Inferior parietal cortex (tissue), 1 donor: ENCODE results near the gene FBL.
"Not testable (repeated sequence)": the region's sequence is repeated elsewhere in the genome, so short reads cannot be mapped to it uniquely, and the experiment has no call there.

Source experiments
- DNase-seq: peaks from one replicate; pipeline ENCODE4 v3.0.0-alpha.2; 2016; ENCODE audit errors: extremely low spot score

The FBL gene

GRCh38 chr19:39824143-39825092 is 21.8 kb downstream of the FBL start:
- DNase-seq, result peak; percentile 94

GRCh38 chr19:39823686-39824085 is 22.5 kb downstream of the FBL start:
- DNase-seq, result no peak

DNA sequence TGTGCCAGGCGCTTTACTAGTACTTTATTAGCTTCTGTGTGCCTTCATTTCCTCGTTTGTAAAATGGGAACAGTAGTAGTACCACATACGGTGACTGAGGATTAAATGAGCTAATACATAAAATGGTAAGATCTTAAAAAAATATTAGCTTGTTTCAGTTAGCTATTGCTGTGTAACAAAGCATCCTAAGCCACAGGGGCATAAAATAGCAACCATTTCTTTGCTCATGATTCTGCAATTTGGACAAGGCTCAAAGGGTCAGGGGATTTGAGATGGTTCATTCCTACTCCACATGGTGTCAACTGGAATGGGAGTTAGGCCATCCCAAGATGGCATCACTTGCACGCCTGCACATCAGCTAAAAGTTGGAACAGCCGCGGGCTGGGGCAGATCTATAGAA is 25.5 kb downstream of the FBL start:
- DNase-seq, result no peak

DNA sequence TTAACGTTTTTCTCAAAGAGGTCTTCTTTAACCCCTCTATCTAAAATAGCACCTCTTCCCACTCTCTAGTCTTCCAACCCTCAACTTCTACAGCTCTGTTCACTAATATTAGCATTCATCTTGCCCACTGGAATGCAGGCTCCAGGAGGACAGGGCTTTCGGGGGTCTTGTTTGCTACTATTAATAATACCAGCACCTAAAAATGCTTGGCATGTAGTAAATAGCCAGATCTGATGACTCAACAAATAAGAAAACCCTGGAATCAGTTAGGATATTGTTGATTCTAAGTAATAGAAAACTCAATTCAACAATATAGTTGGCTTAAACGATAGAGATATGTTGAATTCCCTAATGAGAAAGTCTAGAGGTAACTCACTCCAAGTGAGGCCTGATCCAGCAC is 26.4 kb downstream of the FBL start:
- DNase-seq, result no peak

- DNase-seq, result no peak
Observed at GRCh38 chr19:39818626-39819097, 27.5 kb downstream of the FBL start.

DNA sequence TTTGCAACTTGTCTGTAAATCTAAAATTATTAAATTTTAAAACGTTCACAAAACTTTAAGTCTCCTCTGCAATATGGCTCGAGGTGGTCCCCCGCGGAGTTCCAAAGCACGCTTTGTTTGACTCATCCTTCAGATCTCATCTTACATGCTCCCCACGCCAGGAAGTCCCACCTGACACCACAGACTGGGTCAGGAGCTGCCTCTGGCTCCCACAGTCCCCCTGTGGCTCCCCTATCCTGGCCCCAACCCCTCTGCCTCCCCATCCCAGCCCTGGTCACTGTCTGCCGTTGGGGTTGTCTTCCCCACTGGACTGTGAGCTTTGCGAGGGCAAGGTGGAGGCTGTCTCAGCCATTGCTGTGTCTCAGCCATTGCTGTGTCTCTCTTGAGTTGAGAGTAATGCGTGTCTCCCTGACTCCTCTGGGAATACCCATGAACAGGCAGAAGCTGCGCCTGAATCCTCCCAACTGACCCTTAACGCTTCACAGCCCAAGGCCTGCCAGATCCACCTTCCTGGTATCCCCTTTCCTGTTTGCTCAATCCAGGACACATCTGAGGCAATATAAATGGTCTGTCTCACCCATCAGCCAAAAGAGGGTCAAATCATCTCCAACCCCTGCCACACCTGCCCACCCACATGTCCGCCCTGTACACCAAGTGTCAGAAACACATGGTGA is 28.2 kb downstream of the FBL start:
- DNase-seq, result no peak

GRCh38 chr19:39816287-39817048 is 29.7 kb downstream of the FBL start:
- DNase-seq, result no peak

- DNase-seq, result no peak
Observed at GRCh38 chr19:39814595-39814994, 31.6 kb downstream of the FBL start.

DNA sequence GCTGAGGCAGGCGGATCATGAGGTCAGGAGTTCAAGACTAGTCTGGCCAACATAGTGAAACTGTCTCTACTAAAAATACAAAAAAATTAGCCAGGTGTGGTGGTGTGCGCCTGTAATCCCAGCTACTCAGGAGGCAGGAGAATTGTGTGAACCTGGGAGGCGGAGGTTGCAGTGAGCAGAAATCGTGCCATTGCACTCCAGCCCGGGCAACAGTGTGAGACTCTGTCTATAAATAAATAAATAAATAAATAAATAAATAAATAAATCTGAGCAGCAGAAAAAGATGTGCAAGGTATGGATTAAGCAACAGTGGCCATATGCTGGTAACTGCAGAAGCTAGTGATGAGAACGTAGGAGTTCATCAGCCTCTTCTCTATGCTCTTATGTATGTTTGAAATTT is 32.1 kb downstream of the FBL start:
- DNase-seq, result not testable (repeated sequence)

DNA sequence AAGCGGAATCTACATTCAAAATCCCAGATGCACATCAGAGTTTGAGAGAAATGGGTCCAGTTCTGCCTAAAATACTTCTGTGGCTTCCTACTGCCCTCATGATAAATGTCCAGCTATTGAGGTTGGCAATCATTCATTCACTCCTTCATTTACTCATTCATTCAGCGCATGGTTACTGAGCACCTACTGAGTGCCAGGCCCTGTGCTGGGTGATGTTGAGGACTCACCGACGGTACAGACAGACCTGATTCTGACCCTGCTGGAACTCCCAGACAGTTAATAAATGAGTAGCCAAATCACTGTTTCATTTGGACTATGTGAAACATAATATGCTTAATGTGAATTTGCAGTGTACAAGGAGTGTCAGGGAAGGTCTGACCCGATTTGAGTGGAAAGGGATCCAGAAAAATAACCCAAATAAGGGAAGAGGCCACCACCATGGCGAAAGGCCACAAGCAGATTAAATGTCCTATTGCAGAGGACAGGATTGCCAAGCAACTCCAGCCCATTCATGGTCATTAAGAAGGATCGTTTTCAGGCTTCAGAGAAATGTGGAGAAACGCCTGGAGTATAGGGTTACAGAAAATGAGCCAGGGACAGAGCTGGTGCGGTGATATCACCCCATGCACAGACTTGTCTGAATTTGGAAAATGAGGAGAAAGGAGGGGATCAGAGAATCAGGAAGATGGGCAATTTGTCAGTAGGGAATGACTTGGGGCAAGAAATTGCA is 32.8 kb downstream of the FBL start:
- DNase-seq, result no peak

- DNase-seq, result no peak
Observed at GRCh38 chr19:39811064-39811463, 35.1 kb downstream of the FBL start.

- no peak for DNase-seq
Observed at GRCh38 chr19:39810424-39810823, 35.8 kb downstream of the FBL start.

GRCh38 chr19:39809368-39809767 is 36.8 kb downstream of the FBL start:
- no peak for DNase-seq

GRCh38 chr19:39808688-39809087 is 37.5 kb downstream of the FBL start:
- DNase-seq, result not testable (repeated sequence)

DNA sequence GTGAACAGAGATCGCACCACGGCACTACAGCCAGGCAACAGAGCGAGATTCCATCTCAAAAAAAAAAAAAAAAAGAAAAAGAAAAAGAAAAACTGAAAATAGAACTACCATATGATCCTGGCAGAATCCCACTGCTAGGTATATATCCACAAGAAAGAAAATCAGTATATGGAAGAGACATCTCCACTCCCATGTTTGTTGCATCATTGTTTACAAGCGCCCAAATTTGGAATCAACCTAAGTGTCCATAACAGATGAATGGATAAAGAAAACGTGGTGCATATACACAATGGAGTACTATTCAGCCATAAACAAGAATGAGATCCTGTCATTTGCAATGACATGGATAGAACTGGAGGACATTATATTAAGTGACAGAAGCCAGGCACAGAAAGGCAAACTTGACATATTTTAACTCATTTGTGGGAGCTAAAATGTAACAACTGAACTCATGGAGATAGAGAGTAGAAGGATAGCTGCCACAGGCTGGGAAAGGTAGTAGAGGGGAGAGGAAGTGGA is 38.3 kb downstream of the FBL start:
- no peak for DNase-seq

GRCh38 chr19:39805104-39805503 is 41.1 kb downstream of the FBL start:
- DNase-seq, result no peak

DNA sequence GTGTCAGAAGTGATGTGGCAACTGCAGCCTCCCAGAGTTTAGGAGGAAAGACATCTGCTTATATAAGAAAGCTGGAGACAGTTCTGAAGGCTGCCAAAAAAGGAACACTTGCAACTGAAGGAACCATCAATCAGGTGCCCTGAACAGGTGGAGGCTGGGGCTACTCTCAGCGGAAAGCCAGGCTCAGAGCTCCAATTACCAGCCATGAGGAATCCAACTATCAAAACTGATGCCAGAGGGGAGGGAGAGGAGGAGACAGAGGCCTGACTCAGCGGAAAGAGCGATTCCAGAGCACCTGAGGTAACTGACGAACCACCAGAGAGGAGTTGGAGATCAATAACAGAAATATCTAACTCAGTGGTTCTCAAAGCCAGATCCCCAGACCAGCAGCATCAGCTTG is 43.2 kb downstream of the FBL start:
- DNase-seq, result no peak

- DNase-seq, result no peak
Observed at GRCh38 chr19:39797083-39797482, 49.1 kb downstream of the FBL start.

- no peak for DNase-seq
Observed at GRCh38 chr19:39796000-39796498, 50.1 kb downstream of the FBL start.

DNA sequence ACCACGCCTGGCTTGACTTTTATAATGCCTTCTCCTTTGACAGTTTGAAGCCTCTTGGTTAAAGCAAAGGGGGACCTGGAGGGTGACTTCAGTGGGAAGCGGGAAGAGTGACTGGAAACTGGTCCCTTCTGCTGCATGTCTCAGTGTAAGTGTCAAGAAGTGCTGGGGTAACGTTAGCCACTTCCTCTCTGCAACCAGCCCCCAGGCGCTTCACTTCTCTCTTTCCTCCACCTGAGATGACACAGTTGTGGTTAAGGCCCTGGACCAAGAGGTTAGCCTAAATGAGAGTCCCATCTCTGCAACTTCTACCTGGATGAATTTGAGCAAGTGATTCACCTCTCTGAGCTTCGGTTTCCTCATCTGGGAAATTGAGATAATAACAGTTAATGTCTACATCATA is 51.2 kb downstream of the FBL start:
- no peak for DNase-seq

DNA sequence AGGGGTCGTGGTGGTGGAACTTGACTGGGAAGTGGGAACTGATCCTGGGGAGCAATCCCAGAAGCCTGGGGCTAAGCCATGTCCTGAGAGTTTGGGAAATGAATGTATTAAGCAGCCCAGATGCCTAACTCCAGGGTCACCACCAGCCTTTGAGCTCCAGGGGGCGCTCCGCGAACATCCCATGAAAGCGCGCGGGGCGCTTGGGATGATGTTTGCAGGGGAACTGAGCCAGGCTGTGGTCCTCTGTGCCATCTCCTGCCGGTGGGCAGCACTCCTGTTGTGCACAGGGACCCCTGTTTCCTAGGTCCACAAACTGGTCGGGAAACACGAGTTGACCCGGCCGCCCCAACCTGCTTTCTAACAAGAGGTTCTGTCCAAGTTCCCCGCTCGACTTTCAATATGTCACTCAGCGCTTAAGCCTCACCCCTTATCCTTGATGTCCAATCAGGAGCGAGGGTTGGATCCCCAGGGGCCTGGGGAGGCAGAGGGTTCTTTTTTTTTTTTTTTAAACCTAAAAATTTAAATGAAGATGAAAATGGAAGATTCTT is 53.1 kb downstream of the FBL start:
- peak; percentile 78 for DNase-seq
